Liver (tissue), 9 donors: ENCODE results near the gene C10orf95. TPM values are rescaled to one million over a fixed set of nuclear protein-coding genes. Genes with fewer than 3 reads are reported as not detected.

ENCODE experiments used
- DNase-seq: peaks from one replicate; pipeline ENCODE4 v3.0.0-alpha.2; 2017; ENCODE audit warnings: low spot score
- H3K27ac ChIP-seq, 2 donors: one replicate each; pipeline ENCODE4 v1.7.0; 2013; ENCODE audit warnings: inconsistent platforms in 2 of 2, low read length in 2 of 2, control low read depth in 1 of 2, low read depth in 1 of 2, mild to moderate bottlenecking in 1 of 2
- H3K27me3 ChIP-seq, 4 donors: one replicate each; pipeline versions ENCODE4 v1.6.1 to v1.7.0; 2013; ENCODE audit warnings: low read length in 3 of 4, inconsistent platforms in 1 of 4, mild to moderate bottlenecking in 1 of 4, moderate library complexity in 1 of 4; ENCODE audit not compliant: control insufficient read depth in 4 of 4, insufficient read depth in 4 of 4
- H3K36me3 ChIP-seq, 4 donors: one replicate each; pipeline versions ENCODE4 v1.6.1 to v1.7.0; 2013; ENCODE audit warnings: low read length in 3 of 4, mild to moderate bottlenecking in 3 of 4, low read depth in 1 of 4, moderate library complexity in 1 of 4; ENCODE audit not compliant: control insufficient read depth in 4 of 4, insufficient read depth in 3 of 4
- H3K4me1 ChIP-seq, 4 donors: one replicate each; pipeline versions ENCODE4 v1.6.1 to v1.7.0; 2013; ENCODE audit warnings: low read length in 3 of 4, mild to moderate bottlenecking in 3 of 4, moderate library complexity in 1 of 4; ENCODE audit not compliant: control insufficient read depth in 4 of 4, insufficient read depth in 4 of 4
- H3K4me3 ChIP-seq, 3 donors: one replicate each; pipeline versions ENCODE4 v1.6.1 to v1.7.0; 2013; ENCODE audit warnings: low read length in 3 of 3, control low read depth in 1 of 3, low read depth in 1 of 3, mild to moderate bottlenecking in 1 of 3
- H3K9ac ChIP-seq, 2 donors: one replicate each; pipeline ENCODE4 v1.7.0; 2013; ENCODE audit warnings: low read length in 2 of 2, mild to moderate bottlenecking in 2 of 2, moderate library complexity in 2 of 2, control low read depth in 1 of 2, low read depth in 1 of 2
- H3K9me3 ChIP-seq, 4 donors: one replicate each; pipeline versions ENCODE4 v1.6.1 to v1.7.0; 2013; ENCODE audit warnings: low read length in 3 of 4; ENCODE audit not compliant: control insufficient read depth in 4 of 4
- ATF3 ChIP-seq: IDR thresholded peaks from 2 replicates; pipeline ENCODE4 v1.6.1; 2016; ENCODE audit warnings: antibody characterized with exemption
- CTCF ChIP-seq: fragments of 150-350 bp; IDR thresholded peaks from 2 replicates; pipeline ENCODE4 v1.5.1; 2017; ENCODE audit warnings: improper control_type of control experiment, low read depth, low read length; ENCODE audit not compliant: missing input control
- EGR1 ChIP-seq, 2 donors: IDR thresholded peaks; 2 replicates each; pipeline ENCODE4 v1.6.1; 2016 to 2018; ENCODE audit warnings: antibody characterized with exemption in 2 of 2, low read depth in 2 of 2
- FOXA1 ChIP-seq: IDR thresholded peaks from 2 replicates; pipeline ENCODE4 v1.6.1; 2016; ENCODE audit warnings: antibody characterized with exemption
- FOXA2 ChIP-seq: IDR thresholded peaks from 2 replicates; pipeline ENCODE4 v1.6.1; 2016; ENCODE audit warnings: antibody characterized with exemption
- GABPA ChIP-seq, 2 donors: IDR thresholded peaks in 1 of 2; conservative IDR thresholded peaks in 1 of 2; 2 replicates each; pipeline ENCODE4 v1.6.1; 2016; ENCODE audit warnings: antibody characterized with exemption in 2 of 2, mild to moderate bottlenecking in 1 of 2, moderate library complexity in 1 of 2
- HNF4A ChIP-seq, 2 donors: conservative IDR thresholded peaks; 2 replicates each; pipeline ENCODE4 v1.6.1; 2016; ENCODE audit warnings: antibody characterized with exemption in 2 of 2, mild to moderate bottlenecking in 2 of 2
- JUND ChIP-seq, 2 donors: IDR thresholded peaks; 2 replicates each; pipeline ENCODE4 v1.6.1; 2016; ENCODE audit warnings: antibody characterized with exemption in 2 of 2
- NR2F2 ChIP-seq: IDR thresholded peaks from 2 replicates; pipeline ENCODE4 v1.6.1; 2016; ENCODE audit warnings: antibody characterized with exemption
- RAD21 ChIP-seq, 2 donors: IDR thresholded peaks; 2 replicates each; pipeline ENCODE4 v1.6.1; 2016; ENCODE audit warnings: antibody characterized with exemption in 2 of 2, mild to moderate bottlenecking in 2 of 2
- REST ChIP-seq: IDR thresholded peaks from 2 replicates; pipeline ENCODE4 v1.6.1; 2016; ENCODE audit warnings: antibody characterized with exemption, mild to moderate bottlenecking
- RXRA ChIP-seq, 2 donors: IDR thresholded peaks; 2 replicates each; pipeline ENCODE4 v1.6.1; 2017 to 2018; ENCODE audit warnings: antibody characterized with exemption in 2 of 2, mild to moderate bottlenecking in 1 of 2
- SP1 ChIP-seq: IDR thresholded peaks from 2 replicates; pipeline ENCODE4 v1.6.1; 2018; ENCODE audit warnings: antibody characterized with exemption, mild to moderate bottlenecking
- TAF1 ChIP-seq: conservative IDR thresholded peaks from 2 replicates; pipeline ENCODE4 v1.6.1; 2016; ENCODE audit warnings: antibody characterized with exemption, mild to moderate bottlenecking
- YY1 ChIP-seq: IDR thresholded peaks from 2 replicates; pipeline ENCODE4 v1.6.1; 2016; ENCODE audit warnings: antibody characterized with exemption, mild to moderate bottlenecking
- ZBTB33 ChIP-seq: IDR thresholded peaks from 2 replicates; pipeline ENCODE4 v1.6.1; 2016; ENCODE audit warnings: antibody characterized with exemption
- WGBS: extraction: QIAGEN DNeasy Blood & Tissue Kit; methylation state at CpG from one replicate; pipeline ENCODE4 v1.1.7; 2013; 5-methylcytosine and 5-hydroxymethylcytosine counted together
- polyA plus RNA-seq, 2 donors: library from polyadenylated mRNA; stranded (reverse) in 1 of 2; unstranded in 1 of 2; fragments of 200-250 nt in 1 of 2; fragments of >200 nt in 1 of 2; fragmentation: Nextera tagmentation in 1 of 2; extraction: Ambion mirVana in 1 of 2; gene quantifications; one replicate each; pipeline versions ENCODE4 v1.2.1 to v1.2.3, GENCODE V29; 2013 to 2015
- total RNA-seq, 2 donors: library from RNA; depleted of rRNA; stranded (reverse); fragments of >200 nt; gene quantifications; one replicate each; pipeline ENCODE4 v1.2.3, GENCODE V29; 2014
- TF ChIP-seq, protein P1 (sequence below): IDR thresholded peaks from 2 replicates; pipeline ENCODE4 v1.6.1; 2016; ENCODE audit warnings: antibody characterized with exemption
- donor health status: healthy.
- donor health status: healthy.
- donor health status: healthy.
- donor health status: healthy.
- donor health status: healthy.

C10orf95 gene
- total and polyA plus RNA-seq, 4 donors = 0.09 to 0.24 TPM; not detected in 2

DNA sequence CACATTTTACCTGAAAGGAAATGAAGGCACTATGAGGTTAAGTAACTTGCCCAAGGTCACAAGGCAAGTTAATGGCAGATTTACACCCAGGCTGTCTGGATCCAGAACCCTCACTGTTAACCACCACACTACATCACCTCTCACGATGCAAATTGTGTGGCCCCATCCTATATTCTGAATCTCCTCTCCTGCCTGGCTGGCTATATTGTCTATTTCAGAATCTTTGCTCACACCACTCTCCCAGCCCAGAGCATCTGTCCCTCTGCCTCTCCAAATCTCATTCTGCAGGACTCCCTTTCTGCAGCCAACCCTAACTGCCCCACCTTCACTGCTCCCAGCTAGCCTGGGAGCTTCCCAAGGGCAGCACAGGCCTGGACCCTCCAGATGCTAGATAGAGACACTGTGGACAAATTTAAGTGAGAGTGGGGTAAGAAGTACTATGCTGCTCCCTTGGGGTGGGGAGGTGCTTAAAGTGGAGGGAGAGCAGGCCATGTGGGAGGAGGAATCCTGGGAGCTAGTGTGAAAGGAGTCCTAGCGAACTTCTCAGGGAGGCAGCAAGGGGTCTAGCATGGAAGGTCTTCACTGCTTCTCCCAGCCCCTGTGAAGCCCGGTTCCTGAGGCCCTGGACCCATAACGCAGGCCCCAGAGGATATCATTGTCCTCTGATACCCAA lies 19.8 kb downstream of the C10orf95 start:
- Histone ChIP-seq H3K4me1 (peaks cover 0 to 31% (median 24%) of the 10 kb centered on the region in 4 donors), H3K9ac (peak overlapping the region; percentile 83 to 99), H3K36me3 (peaks cover 0 to 3% (median 0%) of the 10 kb centered on the region in 4 donors), H3K4me3 (peak overlapping the region; percentile 74 to 81 (median 76)), H3K27ac (peak overlapping the region; percentile 28 to 66), H3K27me3 (no peaks in the 10 kb centered on the region), H3K9me3 (no peaks in the 10 kb centered on the region)
- WGBS = 32% methylated on average over 4 of the region's 4 CpGs
- DNase-seq = no peak
- TF ChIP-seq FOXA1 = no peak

DNA sequence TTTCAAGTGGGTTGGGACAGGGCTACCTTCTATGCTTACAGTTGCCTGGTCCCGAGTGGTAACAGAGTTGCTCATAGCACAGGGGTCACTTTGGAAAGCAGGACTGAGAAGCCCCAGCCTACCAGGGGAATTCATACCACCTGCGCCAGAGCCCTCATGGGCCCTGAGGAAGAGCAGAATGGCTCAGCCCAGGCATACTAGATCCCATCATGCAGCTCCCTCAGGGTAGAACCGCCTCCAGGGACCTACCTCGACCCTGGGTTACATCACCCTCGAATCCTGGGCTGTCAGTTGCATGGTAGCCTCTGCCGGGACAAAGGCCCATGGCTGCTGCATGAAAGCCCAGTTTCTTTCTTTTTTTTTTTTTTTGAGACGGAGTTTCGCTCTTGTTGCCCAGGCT lies 21.9 kb downstream of the C10orf95 start:
- Histone ChIP-seq H3K9ac (no peak overlapping the region), H3K4me3 (no peak overlapping the region), H3K27ac (no peak overlapping the region), H3K36me3 (peaks cover 0 to 3% (median 2%) of the 10 kb centered on the region in 4 donors), H3K9me3 (no peaks in the 10 kb centered on the region), H3K27me3 (no peaks in the 10 kb centered on the region), H3K4me1 (peaks cover 0 to 16% (median 12%) of the 10 kb centered on the region in 4 donors)
- no peak for DNase-seq
- 83% methylated on average over 8 of the region's 8 CpGs for WGBS
- TF ChIP-seq REST (no peak), GABPA (IDR thresholded peaks at IDR 0.05 in 1 of 2, conservative IDR thresholded peaks at IDR 0.05 in 1 of 2) (no peak), EGR1 (IDR thresholded peaks at IDR 0.05; ENCODE audit: low read depth in 2 of 2) (no peak), RAD21 (IDR thresholded peaks at IDR 0.05) (no peak), RXRA (IDR thresholded peaks at IDR 0.05) (no peak), NR2F2 (no peak), SP1 (no peak), FOXA2 (no peak), ZBTB33 (no peak), YY1 (no peak), CTCF (no peak), FOXA1 (no peak), ATF3 (no peak), JUND (IDR thresholded peaks at IDR 0.05) (no peak), TAF1 (no peak), HNF4A (conservative IDR thresholded peaks at IDR 0.05) (no peak)
- TF ChIP-seq, protein P1, sequence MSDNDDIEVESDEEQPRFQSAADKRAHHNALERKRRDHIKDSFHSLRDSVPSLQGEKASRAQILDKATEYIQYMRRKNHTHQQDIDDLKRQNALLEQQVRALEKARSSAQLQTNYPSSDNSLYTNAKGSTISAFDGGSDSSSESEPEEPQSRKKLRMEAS = no peak
